ENCODE data around the gene ITGA4. TPM values are rescaled to one million over a fixed set of nuclear protein-coding genes. Genes with fewer than 3 reads are reported as not detected.

The ITGA4 gene
- total RNA-seq, 1 donor from 2014 or later, result 20.0 TPM

- FAIRE-seq, result peak; percentile 39
- no peak overlapping the region for H3K27ac ChIP-seq (ENCODE audit: low read depth, low read length)
- Mint-ChIP-seq H3K27me3 (ENCODE audit: low read depth, unreplicated experiment) (no peaks in the 10 kb centered on the region), H3K4me1 (ENCODE audit: low read depth, unreplicated experiment) (peaks cover 7% of the 10 kb centered on the region), H3K27ac (ENCODE audit: unreplicated experiment) (no peak overlapping the region), H3K9me3 (ENCODE audit: unreplicated experiment) (peaks cover 1% of the 10 kb centered on the region), H3K4me3 (ENCODE audit: unreplicated experiment) (no peak overlapping the region), H3K36me3 (ENCODE audit: low read depth, unreplicated experiment) (no peaks in the 10 kb centered on the region)
- H3K36me3 ChIP-seq (ENCODE audit: insufficient read depth, low read length), result no peaks in the 10 kb centered on the region
- H4K20me1 ChIP-seq (ENCODE audit: insufficient read depth, low read length), result no peaks in the 10 kb centered on the region
- DNase-seq (ENCODE audit: low read depth), result no peak
- H2AFZ ChIP-seq (ENCODE audit: low read depth, low read length), result no peak overlapping the region
- H3K9me3 ChIP-seq (ENCODE audit: insufficient read depth, low read depth, low read length), result no peaks in the 10 kb centered on the region
- peaks cover 4% of the 10 kb centered on the region for H3K4me1 ChIP-seq (ENCODE audit: insufficient read depth, low read length)
- no peaks in the 10 kb centered on the region for H3K27me3 ChIP-seq (ENCODE audit: insufficient read depth, low read length)
- no peak overlapping the region for H3K4me2 ChIP-seq (ENCODE audit: low read length)
- no peak overlapping the region for H3K9ac ChIP-seq (ENCODE audit: low read length)
- TF ChIP-seq CTCF (IDR thresholded peaks at IDR 0.05; ENCODE audit: insufficient read depth, low read depth, low read length) (no peak), EZH2 (IDR thresholded peaks at IDR 0.05; ENCODE audit: insufficient read depth, low read length) (no peak)
- peaks cover 23% of the 10 kb centered on the region for H3K79me2 ChIP-seq (ENCODE audit: insufficient read depth, low read length)
- H3K4me3 ChIP-seq (ENCODE audit: insufficient read depth, low read depth, low read length), result no peak overlapping the region
Measured at GRCh38 chr2:181464966-181465365, 7.8 kb downstream of the ITGA4 start.

GRCh38 chr2:181465676-181466375 is 8.6 kb downstream of the ITGA4 start:
- no peaks in the 10 kb centered on the region for H3K9me3 ChIP-seq (ENCODE audit: insufficient read depth, low read depth, low read length)
- peaks cover 4% of the 10 kb centered on the region for H3K4me1 ChIP-seq (ENCODE audit: insufficient read depth, low read length)
- H3K9me3 Mint-ChIP-seq (ENCODE audit: unreplicated experiment), result peaks cover 1% of the 10 kb centered on the region
- peaks cover 6% of the 10 kb centered on the region for H3K4me1 Mint-ChIP-seq (ENCODE audit: low read depth, unreplicated experiment)
- TF ChIP-seq CTCF (IDR thresholded peaks at IDR 0.05; ENCODE audit: insufficient read depth, low read depth, low read length), result no peak
- no peak for TF ChIP-seq EZH2 (IDR thresholded peaks at IDR 0.05; ENCODE audit: insufficient read depth, low read length)
- H3K27me3 Mint-ChIP-seq (ENCODE audit: low read depth, unreplicated experiment), result no peaks in the 10 kb centered on the region
- DNase-seq (ENCODE audit: low read depth) (peak; percentile 68), FAIRE-seq (no peak)
- no peak overlapping the region for H3K9ac ChIP-seq (ENCODE audit: low read length)
- H3K4me3 ChIP-seq (ENCODE audit: insufficient read depth, low read depth, low read length), result no peak overlapping the region
- H3K36me3 ChIP-seq (ENCODE audit: insufficient read depth, low read length), result no peaks in the 10 kb centered on the region
- peaks cover 19% of the 10 kb centered on the region for H3K79me2 ChIP-seq (ENCODE audit: insufficient read depth, low read length)
- H3K4me2 ChIP-seq (ENCODE audit: low read length), result no peak overlapping the region
- H3K27ac Mint-ChIP-seq (ENCODE audit: unreplicated experiment), result no peak overlapping the region
- H3K27ac ChIP-seq (ENCODE audit: low read depth, low read length), result no peak overlapping the region
- peaks cover 4% of the 10 kb centered on the region for H4K20me1 ChIP-seq (ENCODE audit: insufficient read depth, low read length)
- no peak overlapping the region for H3K4me3 Mint-ChIP-seq (ENCODE audit: unreplicated experiment)
- H3K27me3 ChIP-seq (ENCODE audit: insufficient read depth, low read length), result no peaks in the 10 kb centered on the region
- no peak overlapping the region for H2AFZ ChIP-seq (ENCODE audit: low read depth, low read length)
- H3K36me3 Mint-ChIP-seq (ENCODE audit: low read depth, unreplicated experiment), result no peaks in the 10 kb centered on the region
